Mesendoderm (in vitro differentiated cells): ENCODE measurements around the gene RARS2.

Experiments used
- DNase-seq: peaks from one replicate; pipeline ENCODE4 v3.0.0; 2013
- H2AK5ac ChIP-seq: 2 replicates; pipeline ENCODE4 v1.6.1; 2013; ENCODE audit warnings: low read length, inconsistent platforms
- H2BK120ac ChIP-seq: 2 replicates; pipeline ENCODE4 v1.6.1; 2013; ENCODE audit warnings: low read depth, mild to moderate bottlenecking, low read length, moderate library complexity, mixed read lengths
- H2BK15ac ChIP-seq: replicated peaks from 2 replicates; pipeline ENCODE4 v1.6.1; 2013; ENCODE audit warnings: low read depth, mild to moderate bottlenecking, moderate library complexity
- H2BK5ac ChIP-seq: 2 replicates; pipeline ENCODE4 v1.6.1; 2013; ENCODE audit warnings: low read length, inconsistent platforms
- H3K18ac ChIP-seq: 2 replicates; pipeline ENCODE4 v1.6.1; 2013; ENCODE audit warnings: mild to moderate bottlenecking, low read length, mixed read lengths
- H3K23ac ChIP-seq: one replicate; pipeline ENCODE4 v1.6.1; 2013; ENCODE audit warnings: low read length
- H3K27ac ChIP-seq: 2 replicates; pipeline ENCODE4 v1.5.1; 2013; ENCODE audit warnings: low read depth, mild to moderate bottlenecking, inconsistent platforms, low read length, moderate library complexity
- H3K27me3 ChIP-seq: 2 replicates; pipeline ENCODE4 v1.6.1; 2013; ENCODE audit warnings: low read length, control low read depth, mild to moderate bottlenecking, inconsistent platforms; ENCODE audit not compliant: insufficient read depth, poor library complexity
- H3K36me3 ChIP-seq: 2 replicates; pipeline ENCODE4 v1.6.1; 2013; ENCODE audit warnings: low read length, inconsistent platforms; ENCODE audit not compliant: control insufficient read depth, insufficient read depth
- H3K4ac ChIP-seq: one replicate; pipeline ENCODE4 v1.6.1; 2013; ENCODE audit warnings: low read depth, mild to moderate bottlenecking, low read length, moderate library complexity
- H3K4me1 ChIP-seq: 2 replicates; pipeline ENCODE4 v1.6.1; 2013; ENCODE audit warnings: low read depth, low read length, inconsistent platforms; ENCODE audit not compliant: control insufficient read depth
- H3K4me2 ChIP-seq: 2 replicates; pipeline ENCODE4 v1.6.1; 2013; ENCODE audit warnings: low read length
- H3K4me3 ChIP-seq: 2 replicates; pipeline ENCODE4 v1.5.1; 2013; ENCODE audit warnings: mild to moderate bottlenecking, low read length
- H3K56ac ChIP-seq: one replicate; pipeline ENCODE4 v1.6.1; 2013; ENCODE audit warnings: low read length
- H3K79me1 ChIP-seq: 2 replicates; pipeline ENCODE4 v1.6.1; 2013; ENCODE audit warnings: low read length, inconsistent platforms
- H3K79me2 ChIP-seq: 2 replicates; pipeline ENCODE4 v1.6.1; 2013; ENCODE audit warnings: mild to moderate bottlenecking, low read length; ENCODE audit not compliant: control insufficient read depth, insufficient read depth
- H3K9ac ChIP-seq: 2 replicates; pipeline ENCODE4 v1.6.1; 2013; ENCODE audit warnings: low read length, inconsistent platforms
- H4K5ac ChIP-seq: one replicate; pipeline ENCODE4 v1.6.1; 2013; ENCODE audit warnings: low read length
- H4K8ac ChIP-seq: one replicate; pipeline ENCODE4 v1.6.1; 2013; ENCODE audit warnings: low read depth, mild to moderate bottlenecking, control low read depth, low read length, moderate library complexity
- WGBS: extraction: QIAGEN DNeasy Blood & Tissue Kit; methylation state at CpG from one replicate; pipeline ENCODE4 v1.1.7; 2013; ENCODE audit warnings: low lambda C conversion rate, missing lambda C conversion rate; ENCODE audit not compliant: insufficient coverage; ENCODE audit errors: extremely low coverage; 5-methylcytosine and 5-hydroxymethylcytosine counted together

The RARS2 gene

DNA sequence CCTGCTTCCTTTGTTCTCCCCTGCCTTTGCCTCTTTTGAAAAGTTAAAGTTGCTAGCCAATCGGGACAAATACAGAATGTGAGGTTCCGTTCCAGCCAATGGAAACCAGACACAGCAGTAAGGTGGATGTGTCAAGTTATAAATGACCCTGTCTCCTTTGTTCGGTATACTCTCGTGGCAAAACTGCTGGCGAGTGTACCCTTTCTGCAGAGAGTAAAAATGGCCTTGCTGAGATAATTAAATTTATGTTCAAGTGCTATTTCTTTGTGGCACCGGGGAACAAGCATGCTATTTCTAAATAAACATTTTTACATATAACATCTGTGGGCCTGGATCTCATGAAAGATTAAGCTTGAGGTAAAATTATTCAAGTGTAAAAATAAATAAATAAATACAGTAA lies 50.2 kb downstream of the RARS2 start:
- Histone ChIP-seq H4K5ac (no peak overlapping the region), H3K79me2 (no peaks in the 10 kb centered on the region), H3K18ac (no peak overlapping the region), H4K8ac (no peak overlapping the region), H3K4me2 (no peak overlapping the region), H3K27me3 (no peaks in the 10 kb centered on the region), H3K4me3 (no peak overlapping the region), H3K4ac (no peak overlapping the region), H3K56ac (no peak overlapping the region), H3K23ac (no peak overlapping the region), H2BK5ac (no peak overlapping the region), H3K27ac (no peak overlapping the region), H3K36me3 (peaks cover 2% of the 10 kb centered on the region), H3K9ac (no peak overlapping the region), H3K79me1 (no peaks in the 10 kb centered on the region), H2AK5ac (no peak overlapping the region), H2BK15ac (no peak overlapping the region), H3K4me1 (no peaks in the 10 kb centered on the region), H2BK120ac (no peak overlapping the region)
- no CpG with 5 or more reads among the region's 6 CpGs for WGBS
- no peak for DNase-seq

DNA sequence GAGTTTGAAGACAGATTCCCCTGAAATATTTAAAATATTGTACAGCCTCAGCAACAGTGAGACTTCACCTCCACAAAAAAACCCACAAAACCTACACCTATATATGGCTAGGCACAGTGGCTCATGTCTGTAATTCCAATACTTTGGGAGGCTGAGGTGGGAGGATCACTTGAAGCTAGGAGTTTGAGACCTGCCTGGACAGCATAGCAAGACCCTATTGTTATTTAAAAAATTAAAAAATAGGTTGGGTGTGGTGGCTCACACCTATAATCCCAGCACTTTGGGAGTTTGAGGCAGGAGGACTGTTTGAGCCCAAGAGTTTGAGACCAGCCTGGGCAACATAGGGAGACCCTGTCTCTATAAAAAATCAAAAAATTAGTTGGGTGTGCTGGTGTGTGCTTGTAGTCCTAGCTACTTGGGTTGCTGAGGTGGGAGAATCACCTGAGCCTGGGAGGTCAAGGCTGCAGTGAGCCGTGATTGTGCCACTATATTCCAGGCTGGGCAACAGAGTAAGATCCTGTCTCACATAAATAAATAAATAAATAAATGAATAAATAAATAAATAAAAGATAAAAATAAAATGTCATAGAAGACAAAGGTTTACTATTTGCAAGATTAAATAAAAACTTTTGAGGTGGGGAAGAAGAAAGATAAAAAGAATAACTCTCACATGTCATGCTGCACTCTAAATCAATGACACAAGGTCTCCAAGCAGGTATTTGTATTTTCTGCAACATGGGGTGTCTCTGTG lies 51.1 kb downstream of the RARS2 start:
- Histone ChIP-seq H4K8ac (no peak overlapping the region), H3K56ac (no peak overlapping the region), H3K79me1 (no peaks in the 10 kb centered on the region), H2BK5ac (no peak overlapping the region), H2BK15ac (no peak overlapping the region), H3K18ac (no peak overlapping the region), H3K4me3 (no peak overlapping the region), H3K27me3 (no peaks in the 10 kb centered on the region), H3K4me1 (no peaks in the 10 kb centered on the region), H3K4ac (no peak overlapping the region), H3K27ac (no peak overlapping the region), H4K5ac (no peak overlapping the region), H3K9ac (no peak overlapping the region), H2BK120ac (no peak overlapping the region), H2AK5ac (no peak overlapping the region), H3K4me2 (no peak overlapping the region), H3K23ac (no peak overlapping the region), H3K36me3 (peaks cover 2% of the 10 kb centered on the region), H3K79me2 (no peaks in the 10 kb centered on the region)
- no peak for DNase-seq
- no CpG with 5 or more reads among the region's 1 CpG for WGBS

DNA sequence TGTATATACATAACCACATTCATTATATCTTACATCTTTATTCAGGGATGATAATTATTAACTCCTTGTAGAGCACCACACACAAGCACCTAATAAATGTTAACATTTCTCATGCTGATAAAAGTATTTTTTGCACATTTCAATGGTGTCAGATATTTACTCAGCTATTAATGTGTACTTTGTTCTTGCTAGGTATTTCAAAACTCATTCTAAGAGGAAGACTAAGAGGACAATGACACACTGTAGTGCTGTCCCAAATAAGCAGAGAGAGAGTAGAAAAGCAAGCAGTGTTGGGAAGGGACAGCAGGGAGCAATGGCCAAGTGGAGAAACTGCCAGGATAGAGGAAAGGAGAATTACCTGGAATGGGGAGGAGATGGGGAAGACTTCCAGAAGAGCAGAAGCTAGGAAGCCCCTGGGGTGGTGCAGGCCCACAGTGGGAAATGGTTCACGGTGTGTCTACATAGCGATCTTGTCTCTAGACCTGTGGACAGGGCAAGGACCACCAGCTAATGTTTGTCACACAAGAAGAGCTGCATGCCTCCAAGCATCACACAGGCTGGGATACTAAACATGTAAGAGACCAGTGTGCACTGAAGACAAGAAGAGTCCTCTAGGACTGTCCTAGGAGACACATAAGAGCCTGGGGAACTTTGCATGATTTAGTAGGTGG lies 55.3 kb downstream of the RARS2 start:
- no peak overlapping the region for H4K8ac ChIP-seq
- H3K23ac ChIP-seq, result no peak overlapping the region
- no CpG with 5 or more reads among the region's 2 CpGs for WGBS
- no peaks in the 10 kb centered on the region for H3K79me1 ChIP-seq
- no peak overlapping the region for H3K4me3 ChIP-seq
- no peak overlapping the region for H3K9ac ChIP-seq
- H3K4me2 ChIP-seq, result no peak overlapping the region
- no peak overlapping the region for H2BK120ac ChIP-seq
- no peak overlapping the region for H4K5ac ChIP-seq
- no peaks in the 10 kb centered on the region for H3K79me2 ChIP-seq
- DNase-seq, result no peak
- no peak overlapping the region for H3K18ac ChIP-seq
- no peak overlapping the region for H3K4ac ChIP-seq
- no peaks in the 10 kb centered on the region for H3K27me3 ChIP-seq
- H2BK5ac ChIP-seq, result no peak overlapping the region
- no peak overlapping the region for H3K56ac ChIP-seq
- H3K36me3 ChIP-seq, result no peaks in the 10 kb centered on the region
- H3K27ac ChIP-seq, result no peak overlapping the region
- H3K4me1 ChIP-seq, result no peaks in the 10 kb centered on the region
- no peak overlapping the region for H2BK15ac ChIP-seq
- H2AK5ac ChIP-seq, result no peak overlapping the region

DNA sequence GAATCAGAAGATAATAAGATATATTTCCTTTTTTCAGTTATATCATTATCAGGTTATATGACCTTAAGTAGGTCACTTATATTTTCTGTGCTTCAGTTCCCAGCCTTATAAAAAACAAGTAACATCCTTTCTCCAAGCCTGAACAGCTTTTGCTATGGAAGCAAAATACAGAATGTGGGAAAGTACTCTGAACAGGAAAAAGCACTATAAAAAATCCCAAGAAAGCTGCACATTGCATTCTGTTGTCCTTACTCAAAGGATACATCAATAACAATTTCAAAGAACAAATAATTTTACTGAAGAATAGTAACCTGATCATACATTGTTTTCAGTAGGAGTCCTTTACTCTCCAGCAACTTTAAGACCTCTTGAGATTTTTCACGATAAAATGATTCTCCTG lies 60.6 kb downstream of the RARS2 start:
- no peak overlapping the region for H2BK5ac ChIP-seq

DNA sequence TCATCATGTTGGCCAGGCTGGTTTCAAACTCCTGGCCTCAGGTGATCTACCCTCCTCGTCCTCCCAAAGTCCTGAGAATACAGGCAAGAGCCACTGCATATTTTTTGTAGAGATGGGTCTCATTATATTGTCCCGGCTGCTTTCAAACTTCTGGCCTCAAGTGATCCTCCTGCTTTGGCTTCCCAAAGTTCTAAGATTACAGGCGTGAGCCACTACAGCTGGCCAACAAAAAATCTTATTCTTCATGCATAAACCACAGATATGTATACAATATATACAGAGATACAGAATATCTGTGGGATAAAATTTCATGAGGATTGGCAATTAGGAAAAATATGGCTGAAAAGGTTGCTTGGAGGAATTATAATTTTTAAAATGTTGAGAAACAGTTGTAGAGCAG lies 67.1 kb downstream of the RARS2 start:
- H2BK15ac ChIP-seq, result no peak overlapping the region
- H2BK120ac ChIP-seq, result no peak overlapping the region
- no peaks in the 10 kb centered on the region for H3K4me1 ChIP-seq
- WGBS, result no CpG with 5 or more reads among the region's 3 CpGs
- H3K4ac ChIP-seq, result no peak overlapping the region
- peaks cover 1% of the 10 kb centered on the region for H3K36me3 ChIP-seq
- H3K79me2 ChIP-seq, result no peaks in the 10 kb centered on the region
- H3K27me3 ChIP-seq, result no peaks in the 10 kb centered on the region
- H4K8ac ChIP-seq, result no peak overlapping the region
- H3K4me3 ChIP-seq, result no peak overlapping the region
- no peak overlapping the region for H4K5ac ChIP-seq
- H3K79me1 ChIP-seq, result no peaks in the 10 kb centered on the region
- H3K18ac ChIP-seq, result no peak overlapping the region
- no peak overlapping the region for H2AK5ac ChIP-seq
- H2BK5ac ChIP-seq, result no peak overlapping the region
- H3K9ac ChIP-seq, result no peak overlapping the region
- H3K56ac ChIP-seq, result no peak overlapping the region
- H3K4me2 ChIP-seq, result no peak overlapping the region
- DNase-seq, result no peak
- no peak overlapping the region for H3K23ac ChIP-seq
- no peak overlapping the region for H3K27ac ChIP-seq

More for the DNA sequence above, 60.6 kb downstream of the RARS2 start:
- DNase-seq, result no peak
- H3K23ac ChIP-seq, result no peak overlapping the region
- no peak overlapping the region for H4K5ac ChIP-seq
- no peak overlapping the region for H3K27ac ChIP-seq
- WGBS, result no CpG with 5 or more reads among the region's 1 CpG
- no peaks in the 10 kb centered on the region for H3K36me3 ChIP-seq
- H3K9ac ChIP-seq, result no peak overlapping the region
- H3K79me2 ChIP-seq, result no peaks in the 10 kb centered on the region
- H3K4me1 ChIP-seq, result no peaks in the 10 kb centered on the region
- H3K4me2 ChIP-seq, result no peak overlapping the region
- no peak overlapping the region for H3K4me3 ChIP-seq
- H4K8ac ChIP-seq, result no peak overlapping the region
- H3K79me1 ChIP-seq, result no peaks in the 10 kb centered on the region
- H3K4ac ChIP-seq, result no peak overlapping the region
- no peak overlapping the region for H3K18ac ChIP-seq
- H3K56ac ChIP-seq, result no peak overlapping the region
- H2BK120ac ChIP-seq, result no peak overlapping the region
- no peaks in the 10 kb centered on the region for H3K27me3 ChIP-seq
- no peak overlapping the region for H2AK5ac ChIP-seq
- H2BK15ac ChIP-seq, result no peak overlapping the region
